HG02870 (cell line): ENCODE data around the gene LRMDA.

ENCODE experiments used
- ATAC-seq: cut with Tn5 transposase; IDR thresholded peaks from one replicate; pipeline ENCODE4 v1.9.1; 2021; ENCODE audit warnings: mild to moderate bottlenecking, moderate library complexity; ENCODE audit not compliant: unreplicated experiment

LRMDA gene

DNA sequence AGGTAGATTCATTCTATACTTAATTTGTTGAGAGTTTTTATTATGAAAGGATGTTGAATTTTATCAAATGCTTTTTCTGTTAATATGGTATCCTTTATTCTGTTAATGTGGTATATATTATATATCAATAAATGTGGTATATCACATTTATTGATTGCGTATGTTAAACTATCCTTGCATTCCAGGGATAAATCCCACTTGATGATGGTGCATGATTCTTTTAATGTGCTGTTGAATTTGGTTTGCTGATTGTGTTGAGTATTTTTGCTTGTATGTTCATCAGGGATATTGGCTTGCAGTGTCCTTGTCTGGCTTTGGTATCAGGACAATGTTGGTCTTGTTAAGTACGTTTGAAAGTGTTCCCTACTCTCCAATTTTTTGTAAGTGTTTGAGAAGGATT, 11.9 kb downstream of the LRMDA start:
- ATAC-seq: no peak

DNA sequence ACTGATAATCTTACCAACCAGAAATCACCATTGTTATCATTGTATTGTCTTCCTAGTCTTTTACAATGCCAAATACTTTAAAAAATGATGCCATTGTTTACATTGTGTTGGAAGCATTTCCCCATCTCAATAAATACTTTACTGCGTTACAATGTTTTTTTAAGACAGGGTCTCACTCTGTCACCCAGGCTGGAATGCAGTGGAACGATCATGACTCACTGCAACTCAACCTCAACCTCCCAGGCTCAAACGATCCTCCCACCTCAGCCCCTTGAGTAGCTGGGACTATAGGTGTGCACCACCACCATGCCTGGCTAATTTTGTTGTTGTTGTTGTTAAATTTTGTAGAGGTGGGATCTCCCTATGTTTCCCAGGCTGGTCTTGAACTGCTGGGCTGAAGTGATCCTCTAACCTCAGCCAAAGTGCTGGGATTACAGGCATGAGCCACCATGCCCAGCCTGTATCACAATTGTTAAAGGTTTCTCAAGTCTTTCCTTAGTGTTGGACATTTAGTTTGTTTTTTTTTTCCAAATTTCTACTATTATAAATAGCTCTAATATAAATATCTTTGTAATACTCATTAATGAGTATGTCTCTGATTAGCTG, 13.5 kb downstream of the LRMDA start:
- no peak for ATAC-seq

- ATAC-seq: no peak
These were observed 15.1 kb downstream of the LRMDA start for GRCh38 chr10:75446508-75446907.

- no peak for ATAC-seq
These were observed 16.7 kb downstream of the LRMDA start for GRCh38 chr10:75448166-75448565.

DNA sequence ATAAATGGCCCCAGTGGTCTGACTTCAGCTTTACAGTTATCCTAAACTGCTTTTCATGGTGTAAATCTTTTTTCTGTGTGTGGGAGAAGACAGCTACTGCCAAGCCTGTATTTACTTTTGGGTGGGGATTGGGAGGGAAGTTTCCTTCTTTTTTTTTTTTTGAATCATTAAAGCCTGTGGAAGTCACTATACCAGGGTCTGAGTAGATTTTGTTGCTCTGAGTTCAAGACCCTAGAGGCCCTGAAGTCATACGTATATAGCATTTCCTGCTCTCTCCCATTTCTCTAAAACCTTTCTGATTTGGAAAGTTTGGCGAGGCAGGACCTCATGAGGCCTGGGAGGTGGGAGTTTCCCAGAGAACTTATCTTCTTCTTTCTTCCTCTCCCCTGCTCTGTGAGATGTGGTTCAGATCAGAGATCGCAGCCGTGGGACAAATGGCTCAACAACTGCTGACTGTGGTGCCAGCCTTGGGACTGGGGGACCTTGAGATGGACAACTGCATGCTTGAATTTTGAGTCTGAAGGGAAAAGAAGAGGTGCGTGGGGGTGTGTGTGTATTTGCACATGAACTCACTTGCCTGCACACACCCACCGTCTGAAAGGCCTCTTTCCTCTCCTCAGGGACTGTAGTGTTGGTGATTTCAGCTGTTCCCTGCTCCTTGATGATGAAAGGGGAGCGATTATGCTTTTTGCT, 18.1 kb downstream of the LRMDA start:
- ATAC-seq: no peak

DNA sequence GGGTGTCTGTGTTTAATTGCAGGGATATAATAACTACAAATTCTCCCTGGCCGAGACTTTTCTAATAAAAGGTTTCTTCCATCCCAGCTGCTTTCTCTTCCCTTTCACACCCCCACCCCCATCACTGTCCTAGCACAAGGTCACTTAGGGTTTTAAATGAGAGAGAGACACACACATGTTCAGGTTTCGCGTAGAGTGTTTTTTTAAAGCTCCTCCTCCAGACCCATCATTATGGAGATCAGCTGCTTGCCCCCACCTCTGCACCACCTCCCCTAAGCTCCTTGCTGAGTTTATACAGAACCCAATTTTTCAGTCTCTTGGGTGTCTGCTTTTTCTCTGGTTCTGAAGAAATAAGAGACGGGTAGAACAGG, 18.6 kb downstream of the LRMDA start:
- no peak for ATAC-seq

DNA sequence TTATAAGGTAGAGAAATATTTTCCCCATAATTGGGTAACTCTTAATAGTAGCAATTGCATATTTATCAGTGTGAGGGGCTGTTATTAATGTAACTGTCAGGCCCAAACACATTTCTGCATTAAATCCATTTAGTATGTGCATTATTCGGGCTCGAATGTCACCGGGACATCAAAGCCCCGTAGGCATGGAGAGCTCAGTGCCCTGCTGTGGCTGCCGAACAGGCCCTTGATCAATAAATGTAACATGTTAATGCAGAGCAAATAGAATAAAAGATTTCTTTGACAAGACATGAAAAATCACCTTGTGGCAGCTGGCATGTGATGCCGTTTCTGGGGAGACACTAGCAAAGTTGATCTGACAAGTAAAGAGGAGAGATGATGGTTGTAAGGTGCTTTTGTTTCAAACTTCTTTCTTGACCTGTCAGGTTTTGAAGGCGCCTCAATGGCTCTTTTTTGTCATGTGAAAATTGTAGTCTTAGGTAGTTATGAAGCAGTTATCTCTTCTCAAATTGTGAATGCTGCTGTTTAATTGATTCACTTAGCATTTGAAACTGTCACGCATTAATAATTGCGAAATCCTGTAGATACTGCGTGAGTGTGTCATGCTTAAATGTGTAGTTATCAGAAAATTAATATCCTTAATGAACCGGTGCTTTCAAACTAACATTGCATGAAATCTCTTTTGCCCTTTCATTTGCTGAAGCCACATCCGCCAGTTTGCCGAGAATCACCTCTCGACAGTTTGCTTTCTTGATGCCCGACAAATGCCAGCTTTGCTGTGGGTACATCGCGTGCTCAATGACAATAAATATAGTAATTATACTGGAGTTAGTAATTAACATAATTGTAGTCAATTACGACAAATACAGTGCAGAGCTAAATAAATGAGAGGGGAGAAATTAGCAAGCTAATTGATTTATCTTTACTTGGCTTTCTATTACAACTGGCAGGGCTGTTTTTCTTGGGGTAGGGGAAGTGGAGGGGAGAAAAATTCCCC, 19.5 kb downstream of the LRMDA start:
- ATAC-seq: no peak

- no peak for ATAC-seq
These were observed 20.4 kb downstream of the LRMDA start for GRCh38 chr10:75451831-75452230.

GRCh38 chr10:75452997-75453396, 21.6 kb downstream of the LRMDA start:
- ATAC-seq: no peak

DNA sequence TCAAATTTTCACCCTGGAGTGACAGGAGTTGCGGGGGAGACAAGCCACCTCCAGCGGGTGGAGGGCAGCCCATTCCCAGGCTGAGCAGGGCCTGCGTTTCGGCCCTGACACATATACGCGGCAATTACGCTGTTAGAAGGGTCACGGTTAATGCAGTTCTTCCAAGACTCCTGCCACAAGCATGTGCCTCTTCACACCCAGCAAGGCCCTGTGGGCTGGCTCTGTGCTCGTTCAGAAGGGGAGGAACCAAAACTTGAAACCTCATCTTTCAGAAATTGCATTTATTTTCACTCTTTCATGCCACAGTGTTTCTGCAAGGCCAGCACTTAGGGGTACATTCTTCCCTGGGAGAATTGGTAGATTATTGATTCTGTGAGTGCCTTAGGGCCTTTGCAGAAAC, 24.7 kb downstream of the LRMDA start:
- no peak for ATAC-seq

DNA sequence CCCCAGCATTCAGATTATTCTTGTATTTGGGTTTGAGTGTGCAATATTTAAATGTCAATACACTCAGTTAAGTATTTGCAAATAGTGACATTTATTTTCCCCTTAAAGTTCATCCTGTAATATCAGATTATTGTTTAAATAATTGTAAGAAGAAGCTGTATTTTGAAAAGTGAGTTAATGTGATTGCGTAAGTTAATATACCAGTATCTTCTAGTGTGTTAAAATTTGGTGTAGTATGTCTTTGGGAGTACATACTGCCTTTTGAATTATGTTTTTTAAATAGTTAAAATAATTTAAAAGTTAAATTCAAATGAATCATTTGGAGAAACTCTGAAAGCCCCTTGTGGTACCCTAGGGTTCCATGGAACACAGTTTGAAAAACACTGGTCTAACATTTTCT, 28.6 kb downstream of the LRMDA start:
- no peak for ATAC-seq

- no peak for ATAC-seq
These were observed 30.5 kb downstream of the LRMDA start for GRCh38 chr10:75461672-75462649.

DNA sequence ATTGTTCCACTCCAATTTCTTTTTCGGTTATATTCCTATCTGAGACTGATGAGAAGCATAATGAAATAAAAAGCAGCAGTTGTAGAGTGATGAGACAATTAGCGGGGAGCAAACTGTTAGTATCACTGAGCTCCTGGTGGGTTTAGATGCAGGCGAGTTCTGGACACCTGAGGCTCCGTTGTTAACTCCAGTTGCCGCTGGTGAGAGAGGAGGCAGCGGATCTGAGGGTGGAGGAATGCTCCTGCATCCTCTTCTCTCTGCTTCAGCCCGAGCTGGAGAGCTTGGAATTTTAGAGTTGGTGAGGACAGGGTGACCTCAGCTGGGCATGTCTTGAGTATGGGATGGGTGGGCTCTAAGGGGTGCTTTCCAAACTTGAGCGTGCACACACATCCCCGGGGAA, 31.4 kb downstream of the LRMDA start:
- ATAC-seq: no peak

- no peak for ATAC-seq
These were observed 33.3 kb downstream of the LRMDA start for GRCh38 chr10:75464478-75465449.

GRCh38 chr10:75465450-75465827, 34.0 kb downstream of the LRMDA start:
- no peak for ATAC-seq

DNA sequence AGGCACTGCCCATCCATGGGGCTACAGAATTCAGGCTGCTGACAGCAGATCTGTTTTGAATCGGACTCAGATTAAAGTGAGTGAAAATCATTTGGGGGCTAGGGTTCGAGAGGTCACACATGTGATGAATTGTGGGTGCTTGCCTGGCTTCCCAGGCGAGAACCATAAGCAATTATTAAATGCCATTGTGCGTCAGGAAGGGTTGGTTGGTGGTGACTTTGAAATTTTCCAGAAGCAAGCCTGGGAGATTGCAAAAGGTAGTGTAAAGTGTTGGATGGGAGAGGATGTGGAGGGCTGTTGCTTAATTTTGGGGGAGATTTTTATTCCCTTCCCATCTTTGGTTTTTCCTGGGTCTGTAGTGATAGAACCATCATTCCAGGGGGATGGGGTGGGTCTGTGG, 34.6 kb downstream of the LRMDA start:
- no peak for ATAC-seq

GRCh38 chr10:75466886-75467285, 35.5 kb downstream of the LRMDA start:
- ATAC-seq: no peak

DNA sequence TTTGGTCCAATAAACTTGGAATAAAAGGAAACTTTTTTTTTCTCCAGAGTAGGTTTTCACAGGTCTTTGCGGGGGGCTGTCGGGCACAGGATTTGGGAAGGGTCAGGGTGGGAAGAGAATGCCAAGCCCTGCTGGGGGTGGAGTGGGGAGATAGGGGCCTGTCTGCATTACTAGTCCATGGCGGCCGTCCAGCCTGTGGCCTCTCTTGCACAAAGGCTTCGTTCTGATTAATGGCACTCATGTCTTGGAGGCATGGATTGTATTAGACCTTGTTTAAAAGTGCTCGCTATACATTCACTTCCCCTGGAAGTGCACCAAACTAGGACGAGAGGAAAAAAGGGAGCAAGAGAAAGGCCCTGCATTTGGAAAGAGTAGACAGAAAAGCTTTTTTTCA, 37.2 kb downstream of the LRMDA start:
- ATAC-seq: no peak

GRCh38 chr10:75469006-75469616, 37.7 kb downstream of the LRMDA start:
- ATAC-seq: no peak
